DLD1 (cell line): ENCODE data around the gene PTRH2.

Source experiments
- in situ Hi-C: cut with HindIII; loops from 2 replicates; pipeline ENCODE4 v1.10.0; 2017; ENCODE audit warnings: low sequenced_read_pairs

Gene PTRH2

GRCh38 chr17:59723041-59723440, 15.8 kb upstream of the PTRH2 start:
- in situ Hi-C loops, result no loop called here

DNA sequence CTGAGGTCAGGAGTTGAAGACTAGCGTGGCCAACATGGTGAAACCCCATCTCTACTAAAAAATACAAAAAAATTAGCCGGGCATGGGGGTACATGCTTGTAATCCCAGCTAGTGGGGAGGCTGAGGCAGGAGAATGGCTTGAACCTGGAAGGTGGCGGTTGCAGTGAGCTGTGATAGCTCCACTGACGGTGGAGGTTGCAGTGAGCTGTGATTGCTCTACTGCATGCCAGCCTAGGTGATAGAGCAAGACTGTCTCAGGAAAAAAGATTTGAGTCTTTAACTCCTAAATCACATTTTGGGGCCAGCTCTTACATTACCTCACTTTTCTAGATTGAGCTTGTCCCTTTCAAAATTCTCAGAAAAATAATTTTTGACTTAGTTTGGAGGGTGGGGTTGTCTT, 15.4 kb upstream of the PTRH2 start:
- in situ Hi-C loops, result no loop called here

DNA sequence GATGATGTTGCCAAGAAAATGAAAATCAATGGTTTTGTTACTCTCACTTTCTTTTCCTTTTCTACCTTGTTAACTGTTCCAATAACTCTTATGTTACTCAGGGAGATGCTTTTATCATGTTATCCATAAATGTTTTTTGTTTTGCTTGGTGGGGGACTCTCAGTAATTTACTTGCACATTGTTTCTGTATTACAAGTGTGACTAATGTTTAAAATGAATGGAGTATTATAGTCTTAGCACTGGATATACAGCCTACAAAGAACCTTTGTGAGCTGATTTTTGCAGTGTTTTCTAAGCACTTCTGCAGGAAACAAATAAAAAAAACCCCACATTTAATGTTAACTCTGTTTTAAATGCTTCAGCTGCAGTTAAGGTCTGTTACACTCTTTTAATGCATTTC, 12.3 kb upstream of the PTRH2 start:
- in situ Hi-C loops, result no loop called here

DNA sequence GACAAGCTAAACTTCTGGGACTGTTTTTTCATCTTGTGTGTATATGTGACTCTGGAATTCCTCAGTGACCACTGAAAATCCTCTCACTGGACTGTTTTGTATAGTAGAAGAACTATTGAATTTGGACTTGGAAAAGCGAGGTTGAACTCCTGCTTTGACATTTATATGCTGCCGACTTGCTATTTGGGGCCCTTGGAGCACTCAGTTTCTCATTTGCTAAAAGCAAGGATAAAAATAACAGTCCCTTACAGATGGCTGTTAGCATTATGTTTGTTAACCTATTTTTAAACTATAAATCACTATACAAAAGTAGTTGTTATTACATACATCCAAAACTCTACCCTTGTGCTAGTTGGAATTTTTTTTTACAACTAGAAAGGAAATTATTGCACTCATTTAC, 9.2 kb upstream of the PTRH2 start:
- in situ Hi-C loops, result no loop called here

DNA sequence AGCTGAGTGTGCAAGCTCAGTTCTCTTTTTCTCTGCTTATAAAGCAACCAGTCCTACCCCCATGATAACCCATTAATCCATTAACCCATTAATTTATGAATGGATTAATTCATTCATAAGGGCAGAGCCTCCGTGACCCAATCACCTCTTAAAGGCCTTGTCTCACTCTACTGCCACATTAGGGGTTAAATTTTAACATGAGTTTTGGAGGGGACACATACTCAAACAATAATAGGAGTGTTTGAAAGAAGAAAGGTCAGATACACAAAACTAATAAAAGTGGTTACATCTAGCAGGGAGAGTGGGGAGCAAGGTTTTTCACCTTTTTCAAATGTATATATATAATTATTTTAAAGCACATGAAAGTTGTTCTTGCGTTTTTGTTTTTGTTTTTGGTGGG, 7.0 kb upstream of the PTRH2 start:
- in situ Hi-C loops, result no loop called here

- in situ Hi-C loops, result no loop called here
These were observed 5.6 kb upstream of the PTRH2 start for GRCh38 chr17:59712862-59713261.

DNA sequence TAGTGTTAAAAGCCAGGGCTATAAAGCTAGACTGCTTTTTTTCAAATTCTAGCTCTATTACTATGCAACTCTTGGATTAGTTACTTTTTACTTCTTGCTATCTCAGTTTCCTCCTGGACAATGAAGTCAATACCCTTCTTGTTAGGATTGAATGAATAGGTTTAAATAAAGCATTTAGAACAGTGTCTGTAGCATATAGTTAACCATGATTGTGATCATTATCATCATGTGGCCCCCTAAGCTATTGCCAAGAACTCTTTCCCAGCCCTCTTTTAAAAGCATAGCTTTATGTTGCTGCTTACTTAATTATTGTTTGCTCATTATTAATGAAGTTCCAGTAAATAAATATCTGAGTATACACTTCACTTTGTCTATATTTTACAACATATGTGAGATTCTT, 4.7 kb upstream of the PTRH2 start:
- in situ Hi-C loops, result no loop called here

DNA sequence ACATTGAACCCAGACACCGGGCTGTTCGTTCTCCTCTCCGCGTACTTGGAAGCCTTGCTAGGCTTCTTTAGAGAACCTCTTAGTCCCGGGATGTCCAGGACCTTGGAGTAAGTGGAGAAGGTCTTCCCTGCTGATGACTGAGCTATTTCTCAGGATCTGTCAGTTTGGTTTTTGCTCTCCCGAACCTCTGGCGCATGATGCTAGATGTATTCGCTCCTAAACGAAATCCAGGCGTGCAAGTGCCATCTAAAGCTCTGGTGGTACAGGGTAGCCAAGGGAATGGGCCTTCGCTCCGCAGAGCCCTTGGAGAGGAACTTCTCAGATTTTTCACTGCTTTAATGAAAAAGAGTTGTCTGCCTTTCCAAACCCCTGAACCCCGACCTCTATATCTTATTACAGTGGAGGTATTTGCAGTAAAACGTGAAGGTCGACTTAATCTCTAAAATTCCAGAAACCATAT, 771 bp upstream of the PTRH2 start:
- in situ Hi-C loops, result no loop called here

- in situ Hi-C loops, result no loop called here
These were observed 4.9 kb downstream of the PTRH2 start for GRCh38 chr17:59702304-59702703.

DNA sequence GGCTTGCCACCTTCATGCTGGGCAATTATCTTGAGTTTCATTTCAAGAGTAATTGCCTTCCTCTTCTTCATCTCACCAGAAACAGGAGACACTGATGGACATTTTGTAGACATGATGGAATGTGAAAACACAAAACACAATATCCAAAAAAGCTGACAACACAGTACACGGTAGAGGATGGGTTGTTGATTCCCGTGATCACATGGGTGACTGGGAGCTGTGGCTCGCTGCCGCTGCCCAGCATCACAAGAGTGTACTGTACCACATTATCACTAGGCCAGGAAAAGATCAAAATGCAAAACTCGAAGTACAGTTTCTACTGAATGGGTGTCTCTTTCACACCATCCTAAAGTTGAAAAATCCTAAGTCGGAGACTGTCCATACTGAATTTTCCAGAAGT, 7.4 kb downstream of the PTRH2 start:
- in situ Hi-C loops, result no loop called here

DNA sequence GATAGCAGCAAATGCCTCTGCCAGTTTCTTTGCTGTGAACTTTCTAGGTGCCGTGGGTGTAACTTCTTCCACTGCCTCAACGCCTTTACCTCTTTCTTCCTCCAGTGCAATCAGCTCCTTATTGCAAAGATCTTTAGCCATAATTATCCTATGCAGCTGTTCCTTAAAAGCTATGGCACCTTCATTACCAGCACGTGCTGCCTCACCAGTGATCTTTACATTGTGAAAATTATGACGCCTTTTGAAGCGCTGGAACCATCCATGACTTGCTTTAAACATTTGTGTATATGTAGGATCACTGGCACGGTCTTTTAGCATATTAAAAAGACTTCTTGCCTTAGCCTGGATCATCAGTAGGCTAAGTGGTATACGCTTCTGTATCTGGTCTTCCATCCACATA, 8.0 kb downstream of the PTRH2 start:
- in situ Hi-C loops, result no loop called here

- in situ Hi-C loops, result no loop called here
These were observed 9.1 kb downstream of the PTRH2 start for GRCh38 chr17:59698143-59698542.

DNA sequence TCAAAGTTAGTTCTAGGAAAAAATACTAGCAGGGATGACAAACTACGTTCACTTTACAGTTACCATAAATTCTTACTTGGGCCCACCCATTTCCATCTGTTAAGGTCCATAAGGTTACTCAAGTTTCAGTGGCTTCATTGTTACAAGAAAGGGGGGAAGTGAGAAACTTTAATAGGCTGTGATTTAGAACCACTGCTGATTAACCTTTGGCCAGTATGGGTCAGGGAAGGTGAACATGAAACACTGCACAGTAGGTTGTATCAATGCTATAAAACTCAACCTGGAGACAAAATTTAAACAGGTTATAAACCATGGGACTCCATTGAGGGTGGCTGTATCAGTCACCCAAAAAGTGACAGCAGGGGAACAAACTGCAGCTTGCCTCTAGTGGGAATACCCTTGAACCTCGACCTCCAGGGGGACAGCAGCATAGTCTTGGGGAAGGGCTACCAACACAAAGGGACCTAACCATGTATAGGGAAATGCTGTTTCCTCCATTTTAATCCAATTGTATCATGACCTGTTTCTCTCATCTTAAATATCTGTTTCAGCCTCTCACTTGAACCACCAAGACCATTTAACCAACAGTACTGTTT, 10.4 kb downstream of the PTRH2 start:
- in situ Hi-C loops, result no loop called here

GRCh38 chr17:59695945-59696681, 11.1 kb downstream of the PTRH2 start:
- in situ Hi-C loops, result no loop called here

DNA sequence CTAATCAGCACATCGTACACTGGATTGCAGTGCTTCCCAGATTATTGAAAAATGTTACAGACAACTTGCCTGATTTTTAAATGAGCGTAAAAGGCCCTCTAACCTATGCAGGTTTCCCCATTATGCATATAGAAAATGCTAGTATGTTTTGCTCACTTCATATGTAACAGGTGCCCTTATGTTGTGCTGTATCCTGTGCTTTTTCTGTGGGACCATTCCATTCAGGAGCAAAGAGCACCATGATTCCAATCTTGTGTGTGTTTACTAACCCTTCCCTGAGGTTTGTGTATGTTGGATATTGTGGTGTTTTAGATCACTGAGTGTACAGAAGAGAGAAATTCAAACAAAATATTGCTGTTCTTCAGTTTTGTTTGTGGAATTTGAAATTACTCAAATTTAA, 12.9 kb downstream of the PTRH2 start:
- in situ Hi-C loops, result no loop called here

- in situ Hi-C loops, result no loop called here
These were observed 13.6 kb downstream of the PTRH2 start for GRCh38 chr17:59693582-59693981.

- in situ Hi-C loops, result loop anchor here (10.0 kb wide), 1 partner anchor 56 kb away; no protein-coding TSS in a partner anchor
These were observed 18.7 kb downstream of the PTRH2 start for GRCh38 chr17:59688496-59688895.

DNA sequence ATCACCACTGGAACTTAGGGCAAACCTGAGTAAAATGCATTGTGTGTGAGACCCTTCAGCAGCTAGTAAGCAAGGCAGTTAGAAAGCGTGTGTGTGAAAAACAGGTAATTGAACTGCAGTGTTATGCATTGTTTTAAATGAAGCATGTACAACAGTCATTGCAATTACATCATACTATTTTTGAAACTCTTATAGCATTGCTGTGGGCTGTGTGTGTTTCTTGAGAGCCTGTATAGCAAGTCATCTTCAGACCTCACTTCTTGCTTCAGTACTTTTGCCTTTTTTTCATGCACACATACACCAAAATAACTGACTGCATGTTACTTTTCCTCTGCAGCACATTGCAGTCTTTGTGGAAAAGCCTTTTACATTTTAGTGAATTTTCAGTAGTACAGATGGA, 19.2 kb downstream of the PTRH2 start:
- in situ Hi-C loops, result loop anchor here (10.0 kb wide), 1 partner anchor 57 kb away; no protein-coding TSS in a partner anchor

DNA sequence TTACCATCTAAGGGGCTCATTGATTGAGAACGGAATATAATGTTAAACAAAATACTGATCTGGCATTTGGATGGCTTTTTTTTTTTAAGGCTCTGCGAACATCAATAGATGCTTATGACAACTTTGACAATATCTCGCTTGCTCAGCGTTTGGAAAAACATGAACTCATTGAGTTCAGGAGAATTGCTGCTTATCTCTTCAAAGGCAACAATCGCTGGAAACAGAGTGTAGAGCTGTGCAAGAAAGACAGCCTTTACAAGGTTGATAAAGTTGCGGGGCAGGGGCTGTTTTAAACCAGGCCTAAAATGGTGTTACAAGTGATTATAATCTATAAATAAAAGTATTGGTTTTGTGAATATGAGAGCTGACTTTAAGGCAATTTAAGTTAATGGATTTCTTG, 22.3 kb downstream of the PTRH2 start:
- in situ Hi-C loops, result loop anchor here (10.0 kb wide), 1 partner anchor 60 kb away; no protein-coding TSS in a partner anchor

DNA sequence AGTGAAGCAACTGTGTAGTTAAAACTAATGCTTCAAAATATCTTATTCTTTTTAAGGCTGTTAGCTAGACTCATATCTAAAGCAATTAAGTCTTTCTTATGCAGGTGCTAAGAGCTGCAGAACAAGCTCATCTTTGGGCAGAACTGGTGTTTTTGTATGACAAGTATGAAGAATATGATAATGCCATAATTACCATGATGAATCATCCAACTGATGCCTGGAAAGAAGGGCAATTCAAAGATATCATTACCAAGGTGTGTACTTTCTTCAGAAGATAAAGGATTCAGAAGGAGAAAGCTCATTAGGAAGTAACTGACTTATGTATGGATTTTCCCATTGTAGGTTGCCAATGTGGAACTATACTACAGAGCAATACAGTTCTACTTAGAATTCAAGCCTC, 23.9 kb downstream of the PTRH2 start:
- in situ Hi-C loops, result loop anchor here (10.0 kb wide), 1 partner anchor 62 kb away; no protein-coding TSS in a partner anchor

GRCh38 chr17:59680314-59680713, 26.9 kb downstream of the PTRH2 start:
- in situ Hi-C loops, result loop anchor here (10.0 kb wide), 1 partner anchor 64 kb away; no protein-coding TSS in a partner anchor

DNA sequence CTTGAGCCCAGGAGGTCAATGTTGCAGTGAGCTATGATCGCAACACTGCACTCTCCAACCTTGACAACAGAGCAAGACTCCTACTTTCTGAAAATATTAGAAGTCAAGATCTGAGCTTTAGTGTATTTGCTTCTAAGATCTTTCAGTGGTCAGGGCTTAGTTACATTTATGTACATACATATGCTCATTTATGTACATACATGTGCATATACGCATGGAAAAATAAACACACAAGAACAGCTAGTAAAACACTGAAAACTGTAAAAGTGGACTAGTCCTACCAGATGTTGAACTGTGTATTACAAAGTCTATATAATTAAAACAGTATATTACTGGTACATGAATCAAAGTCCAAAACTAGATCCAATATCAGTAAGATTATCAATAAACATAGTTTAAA, 28.3 kb downstream of the PTRH2 start:
- in situ Hi-C loops, result no loop called here
